Esophagus muscularis mucosa (tissue), 4 donors: ENCODE results near the gene COL4A6.

ENCODE experiments used
- CTCF ChIP-seq, 3 experiments: fragments of 200-600 bp in 2 of 3; fragments of 450-650 bp in 1 of 3; sonication (generic) in 2 of 3; IDR thresholded peaks; one replicate each; pipeline ENCODE4 v1.5.1; 2017 to 2019; ENCODE audit warnings: antibody characterized with exemption in 3 of 3, mild to moderate bottlenecking in 2 of 3, moderate library complexity in 1 of 3
- EP300 ChIP-seq: sonication (generic); formaldehyde crosslinking; IDR thresholded peaks from one replicate; pipeline ENCODE4 v1.6.1; 2017; ENCODE audit warnings: antibody characterized with exemption
- POLR2A ChIP-seq: fragments of 450-650 bp; IDR thresholded peaks from one replicate; pipeline ENCODE4 v1.6.1; 2017; ENCODE audit warnings: antibody characterized with exemption, moderate library complexity, mild to moderate bottlenecking, low read depth
- POLR2AphosphoS5 ChIP-seq, 2 donors: sonication (generic); formaldehyde crosslinking; IDR thresholded peaks; one replicate each; pipeline ENCODE4 v1.6.1; 2017; ENCODE audit warnings: antibody characterized with exemption in 2 of 2

GRCh38 chrX:108299101-108299591, 139.1 kb downstream of the COL4A6 start:
- TF ChIP-seq CTCF (IDR thresholded peaks at IDR 0.05): no peak
- no peak for TF ChIP-seq EP300
- TF ChIP-seq POLR2A: no peak
- TF ChIP-seq POLR2AphosphoS5 (IDR thresholded peaks at IDR 0.05): no peak
